Hepatic stellate cell (primary cell): ENCODE results near the gene SEC31A.
"Not testable (repeated sequence)": the region's sequence is repeated elsewhere in the genome, so short reads cannot be mapped to it uniquely, and the experiment has no call there.

Source experiments
- DNase-seq: peaks from one replicate; pipeline ENCODE4 v3.0.0; 2011; ENCODE audit warnings: low spot score

The SEC31A gene

GRCh38 chr4:82839624-82840023 lies 51.3 kb downstream of the SEC31A start:
- DNase-seq = no peak

- DNase-seq = peak; percentile 67
These were observed 57.1 kb downstream of the SEC31A start for GRCh38 chr4:82833696-82834313.

- DNase-seq = not testable (repeated sequence)
These were observed 57.9 kb downstream of the SEC31A start for GRCh38 chr4:82833060-82833459.

DNA sequence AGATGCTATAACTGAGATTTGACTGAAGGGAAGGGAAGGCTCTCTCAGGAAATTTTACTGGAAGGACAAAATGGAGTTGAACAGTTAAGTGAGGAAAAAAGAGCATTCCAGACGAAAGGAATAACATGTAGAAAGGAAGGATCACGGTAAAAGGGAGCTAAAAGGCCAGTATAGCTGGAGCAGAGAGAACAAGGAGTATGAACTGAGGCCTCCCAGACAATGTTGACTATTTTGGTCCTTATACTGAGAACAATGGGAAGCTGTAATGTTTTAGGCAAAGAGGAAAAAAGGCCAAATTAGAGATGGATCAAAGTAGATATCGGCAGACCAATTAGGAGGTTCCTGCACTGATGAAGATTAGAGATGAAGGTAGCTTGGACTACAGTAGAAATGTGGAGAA lies 65.5 kb downstream of the SEC31A start:
- DNase-seq = no peak

DNA sequence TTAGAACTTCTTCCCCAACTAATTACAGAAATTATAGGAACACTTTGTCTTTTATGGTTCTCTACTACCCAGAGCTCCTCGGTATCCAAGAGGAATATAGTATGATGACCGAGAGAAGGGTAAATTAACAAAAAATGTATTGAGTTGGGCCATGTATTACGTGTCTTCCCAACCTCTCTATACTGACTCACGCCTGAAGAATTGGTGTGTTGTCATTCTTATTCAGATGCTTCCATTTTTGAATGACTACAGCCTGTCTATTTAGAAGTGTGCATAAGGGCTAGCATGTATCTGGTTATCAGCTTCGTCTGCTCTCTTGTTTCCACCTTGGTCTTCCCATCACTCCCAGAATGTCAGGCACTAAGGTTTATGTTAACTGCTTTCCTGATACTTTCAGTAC lies 67.9 kb downstream of the SEC31A start:
- no peak for DNase-seq

GRCh38 chr4:82820689-82821088 lies 70.3 kb downstream of the SEC31A start:
- DNase-seq = no peak

GRCh38 chr4:82818664-82819662 lies 72.0 kb downstream of the SEC31A start:
- no peak for DNase-seq

- not testable (repeated sequence) for DNase-seq
These were observed 74.1 kb downstream of the SEC31A start for GRCh38 chr4:82816874-82817273.

DNA sequence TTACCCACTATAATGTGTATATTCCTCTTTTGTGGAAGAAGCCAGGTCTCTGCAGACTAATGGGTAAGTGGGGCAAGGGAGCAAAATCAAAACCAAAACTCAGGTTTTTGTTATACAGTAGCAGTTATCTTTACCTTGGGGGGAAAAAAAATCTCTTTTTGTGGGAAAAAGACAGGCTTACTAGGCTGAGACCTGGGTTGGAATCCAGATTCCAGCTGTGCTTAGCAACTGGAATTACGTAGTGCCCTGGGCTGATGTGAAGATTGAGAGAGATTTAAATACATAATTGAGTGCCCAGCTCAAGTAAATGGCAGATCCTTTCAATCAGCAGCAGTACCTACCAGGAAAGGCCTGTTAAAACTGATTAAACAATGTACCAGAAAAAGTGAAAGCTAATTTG lies 76.9 kb downstream of the SEC31A start:
- no peak for DNase-seq

- DNase-seq = no peak
These were observed 79.1 kb downstream of the SEC31A start for GRCh38 chr4:82811838-82812341.

- DNase-seq = no peak
These were observed 79.6 kb downstream of the SEC31A start for GRCh38 chr4:82811392-82811791.

DNA sequence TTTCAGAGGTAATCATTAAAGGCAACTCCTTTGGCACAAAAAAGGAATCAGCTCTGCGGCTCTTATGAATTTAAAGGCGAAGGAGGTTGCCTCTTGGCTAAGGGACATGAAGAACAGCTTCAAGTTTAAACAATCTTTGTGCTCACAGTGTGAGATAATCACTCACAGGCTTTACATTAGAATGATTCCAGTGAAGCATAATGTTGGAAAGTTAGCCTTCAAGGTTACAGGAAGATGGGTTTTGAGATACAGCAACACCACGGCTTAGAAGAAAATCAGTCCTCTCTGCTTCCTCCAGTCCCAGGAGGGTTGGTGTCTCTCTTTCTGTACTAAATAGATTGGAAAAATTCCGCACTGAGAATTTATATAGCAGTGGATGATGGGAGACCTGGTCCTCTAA lies 80.8 kb downstream of the SEC31A start:
- no peak for DNase-seq

GRCh38 chr4:82809619-82810018 lies 81.3 kb downstream of the SEC31A start:
- no peak for DNase-seq

DNA sequence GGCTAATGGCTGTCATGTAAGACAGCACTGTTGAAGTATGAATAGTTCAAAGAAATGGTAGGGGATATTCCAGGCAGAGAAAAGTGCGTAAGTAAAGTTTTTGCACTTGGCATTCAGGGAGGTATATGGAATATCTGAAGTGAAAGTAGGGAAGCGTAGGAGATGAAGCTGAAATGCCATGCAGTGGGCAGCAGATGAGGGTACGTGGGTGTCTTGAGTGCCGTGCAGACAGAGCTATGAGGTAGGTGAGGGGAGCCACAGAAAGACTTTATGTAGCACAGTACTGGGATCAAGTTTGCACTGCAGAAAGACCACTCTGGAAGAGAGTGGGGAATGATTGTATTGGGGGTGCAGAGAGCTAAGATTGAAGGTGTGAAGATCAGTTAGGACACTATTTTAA lies 87.2 kb downstream of the SEC31A start:
- no peak for DNase-seq

DNA sequence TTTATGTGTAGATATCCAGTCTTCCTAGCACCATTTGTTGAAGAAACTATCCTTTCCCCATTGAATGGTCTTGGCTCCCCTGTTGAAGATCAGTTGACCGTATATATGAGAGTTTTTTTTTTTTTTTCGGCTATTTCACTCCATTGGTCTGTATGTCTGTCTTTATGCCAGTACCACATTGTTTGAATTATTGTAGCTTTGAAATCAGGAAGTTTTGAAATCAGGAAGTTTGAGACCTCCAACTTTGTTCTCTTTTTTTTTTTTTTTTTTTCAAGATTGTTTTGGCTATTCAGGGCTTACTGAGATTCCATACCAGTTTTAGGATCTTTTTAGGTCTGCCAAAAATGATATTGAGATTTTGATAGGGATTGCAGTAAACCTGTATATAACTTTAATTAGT lies 88.0 kb downstream of the SEC31A start:
- no peak for DNase-seq

GRCh38 chr4:82801910-82802521 lies 88.9 kb downstream of the SEC31A start:
- no peak for DNase-seq

- DNase-seq = no peak
These were observed 91.7 kb downstream of the SEC31A start for GRCh38 chr4:82799006-82799881.

DNA sequence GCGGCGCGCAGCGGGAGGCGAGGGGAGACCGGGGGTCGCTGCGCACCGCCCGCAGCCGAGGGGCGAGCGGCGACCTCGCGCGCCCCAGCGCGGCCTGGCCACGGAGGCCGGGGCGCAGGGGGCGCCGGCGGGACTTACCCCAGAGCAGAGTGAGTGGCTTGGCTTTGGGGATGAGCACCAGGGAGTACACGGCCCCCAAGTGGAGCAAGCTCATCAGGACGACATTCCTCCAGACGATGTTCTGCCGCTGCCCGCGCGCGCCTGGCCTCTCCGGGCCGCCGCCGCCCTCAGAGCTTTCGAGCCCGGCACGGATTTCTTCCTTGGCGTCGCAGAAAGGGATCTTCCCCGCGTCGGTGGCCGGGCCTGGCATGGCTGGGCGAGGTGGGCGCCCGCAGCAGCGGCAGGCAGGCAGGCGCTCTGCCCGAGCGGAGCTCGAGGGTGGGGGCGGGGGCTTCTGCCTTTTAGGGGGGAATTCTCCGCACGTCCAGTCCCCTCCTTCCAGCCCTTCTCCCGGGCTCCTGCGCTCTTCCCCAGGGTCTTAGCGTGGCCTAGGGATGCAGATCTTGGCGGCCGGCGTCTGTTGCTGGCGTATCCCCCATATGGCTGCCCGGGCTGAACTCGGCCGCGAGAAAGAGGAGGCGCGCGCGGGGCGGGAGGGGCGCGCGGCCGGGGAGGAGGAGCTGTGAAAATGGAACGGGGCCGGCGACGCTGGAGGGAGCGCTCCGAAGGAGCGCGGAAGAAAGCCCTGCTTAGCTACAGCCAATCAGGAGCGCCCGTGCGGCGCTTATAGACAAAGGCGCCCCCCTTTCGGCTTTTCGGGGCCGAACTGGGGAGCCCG lies 92.6 kb downstream of the SEC31A start, which contains the start of gene SCD5:
TSS of gene SCD5 (minus strand) at position 629 of the 838 bp plus-strand sequence. CDS start at position 370, 259 bp downstream.
- peak; percentile 67 for DNase-seq

- no peak for DNase-seq
These were observed 93.4 kb downstream of the SEC31A start for GRCh38 chr4:82797405-82798111.

GRCh38 chr4:82797040-82797404 lies 93.9 kb downstream of the SEC31A start:
- no peak for DNase-seq
